ENCODE data around the gene MTA3. TPM values are rescaled to one million over a fixed set of nuclear protein-coding genes. Genes with fewer than 3 reads are reported as not detected.

The MTA3 gene
- total RNA-seq, 1 donor from 2014 or later: 117 TPM

GRCh38 chr2:42793334-42794270 lies 225.2 kb downstream of the MTA3 start:
- Histone ChIP-seq H3K27me3 (peaks cover 34% of the 10 kb centered on the region), H3K9ac (no peak overlapping the region), H3K79me2 (ENCODE audit: low read depth) (no peaks in the 10 kb centered on the region), H4K20me1 (ENCODE audit: low read depth) (no peaks in the 10 kb centered on the region), H3K27ac (no peak overlapping the region), H3K9me3 (ENCODE audit: low read depth) (no peaks in the 10 kb centered on the region), H3F3A (ENCODE audit: low read depth) (peaks cover 32% of the 10 kb centered on the region), H3K4me3 (peak overlapping the region; percentile 62), H3K36me3 (no peaks in the 10 kb centered on the region), H2AFZ (replicated peaks) (peak overlapping the region; percentile 84), H3K4me2 (peak overlapping the region; percentile 91), H3K4me1 (peaks cover 22% of the 10 kb centered on the region)
- Mint-ChIP-seq H3K27me3 (ENCODE audit: insufficient read depth, low read depth) (peaks cover 29% of the 10 kb centered on the region), H3K9me3 (peaks cover 12% of the 10 kb centered on the region), H3K36me3 (peaks cover 9% of the 10 kb centered on the region), H3K4me1 (peaks cover 25% of the 10 kb centered on the region), H3K27ac (no peak overlapping the region), H3K4me3 (peak overlapping the region; percentile 78)
- DNase-seq (ENCODE audit: low spot score): peak; percentile 53
- TF ChIP-seq EZH2 (IDR thresholded peaks at IDR 0.05): no peak
- no peak for TF ChIP-seq EZH2phosphoT487 (IDR thresholded peaks at IDR 0.05)

GRCh38 chr2:42794271-42795046 lies 226.0 kb downstream of the MTA3 start:
- H3K79me2 ChIP-seq (ENCODE audit: low read depth): no peaks in the 10 kb centered on the region
- peaks cover 38% of the 10 kb centered on the region for H3F3A ChIP-seq (ENCODE audit: low read depth)
- no peaks in the 10 kb centered on the region for H3K9me3 ChIP-seq (ENCODE audit: low read depth)
- peaks cover 34% of the 10 kb centered on the region for H3K27me3 ChIP-seq
- no peaks in the 10 kb centered on the region for H3K36me3 ChIP-seq
- H3K27ac ChIP-seq: no peak overlapping the region
- TF ChIP-seq CTCF (IDR thresholded peaks at IDR 0.05): peak; percentile 53
- TF ChIP-seq EZH2phosphoT487 (IDR thresholded peaks at IDR 0.05): no peak
- peaks cover 11% of the 10 kb centered on the region for H3K9me3 Mint-ChIP-seq
- peaks cover 22% of the 10 kb centered on the region for H3K4me1 ChIP-seq
- H3K4me1 Mint-ChIP-seq: peaks cover 22% of the 10 kb centered on the region
- H3K4me2 ChIP-seq: peak overlapping the region; percentile 91
- no peak overlapping the region for H3K4me3 Mint-ChIP-seq
- peaks cover 29% of the 10 kb centered on the region for H3K27me3 Mint-ChIP-seq (ENCODE audit: insufficient read depth, low read depth)
- H3K9ac ChIP-seq: no peak overlapping the region
- no peak overlapping the region for H3K27ac Mint-ChIP-seq
- no peak overlapping the region for H3K4me3 ChIP-seq
- H3K36me3 Mint-ChIP-seq: peaks cover 9% of the 10 kb centered on the region
- H4K20me1 ChIP-seq (ENCODE audit: low read depth): no peaks in the 10 kb centered on the region
- H2AFZ ChIP-seq (replicated peaks): no peak overlapping the region
- peak; percentile 68 for DNase-seq (ENCODE audit: low spot score)

- H3K36me3 Mint-ChIP-seq: peaks cover 9% of the 10 kb centered on the region
- Histone ChIP-seq H3F3A (ENCODE audit: low read depth) (peaks cover 47% of the 10 kb centered on the region), H3K79me2 (ENCODE audit: low read depth) (no peaks in the 10 kb centered on the region), H3K4me1 (peaks cover 22% of the 10 kb centered on the region), H2AFZ (replicated peaks) (no peak overlapping the region), H3K36me3 (no peaks in the 10 kb centered on the region), H3K9me3 (ENCODE audit: low read depth) (no peaks in the 10 kb centered on the region), H3K27ac (no peak overlapping the region), H4K20me1 (ENCODE audit: low read depth) (no peaks in the 10 kb centered on the region), H3K27me3 (peaks cover 34% of the 10 kb centered on the region), H3K4me3 (no peak overlapping the region), H3K4me2 (no peak overlapping the region), H3K9ac (no peak overlapping the region)
- TF ChIP-seq CTCF (IDR thresholded peaks at IDR 0.05) (no peak), EZH2 (IDR thresholded peaks at IDR 0.05) (no peak), EZH2phosphoT487 (IDR thresholded peaks at IDR 0.05) (no peak)
- H3K9me3 Mint-ChIP-seq: peaks cover 11% of the 10 kb centered on the region
- H3K4me1 Mint-ChIP-seq: peaks cover 22% of the 10 kb centered on the region
- no peak overlapping the region for H3K4me3 Mint-ChIP-seq
- H3K27ac Mint-ChIP-seq: no peak overlapping the region
- H3K27me3 Mint-ChIP-seq (ENCODE audit: insufficient read depth, low read depth): peaks cover 26% of the 10 kb centered on the region
- DNase-seq (ENCODE audit: low spot score): no peak
These were observed 226.8 kb downstream of the MTA3 start for GRCh38 chr2:42795275-42795674.
